Activated CD4-positive, alpha-beta memory T cell treated with anti-CD3 and anti-CD28 coated beads for 36 hours (primary cell): ENCODE results near the gene SPDYE3. TPM values are rescaled to one million over a fixed set of nuclear protein-coding genes. Genes with fewer than 3 reads are reported as not detected.
A peak's percentile ranks its signal among the peaks of the same experiment; 100 is the strongest.
"Not testable (repeated sequence)": the region's sequence is repeated elsewhere in the genome, so short reads cannot be mapped to it uniquely, and the experiment has no call there.

ENCODE experiments used
- CTCF ChIA-PET: fragments of 350-600 bp; sonication (Branson Sonifier 250); formaldehyde crosslinking; loops from one replicate; lab custom pipeline; 2021; ENCODE audit warnings: antibody characterized with exemption, inconsistent platforms; lab: Charles Lee
- POLR2A ChIA-PET: fragments of 350-600 bp; sonication (Branson Sonifier 250); formaldehyde crosslinking; loops from one replicate; lab custom pipeline; 2021; ENCODE audit warnings: antibody characterized with exemption; lab: Charles Lee
- DNase-seq: peaks from one replicate; pipeline ENCODE4 v3.0.0-alpha.2; 2020
- H3K27ac Mint-ChIP-seq: one replicate; pipeline ENCODE4 v1.8.0; 2021; ENCODE audit warnings: mixed read lengths
- H3K27me3 Mint-ChIP-seq: one replicate; pipeline ENCODE4 v1.8.0; 2021; ENCODE audit warnings: mixed read lengths
- H3K36me3 Mint-ChIP-seq: one replicate; pipeline ENCODE4 v1.8.0; 2021; ENCODE audit warnings: mixed read lengths
- H3K4me1 Mint-ChIP-seq: one replicate; pipeline ENCODE4 v1.8.0; 2021; ENCODE audit warnings: low read depth, mixed read lengths
- H3K4me3 Mint-ChIP-seq: one replicate; pipeline ENCODE4 v1.8.0; 2021; ENCODE audit warnings: mild to moderate bottlenecking, mixed read lengths
- H3K9me3 Mint-ChIP-seq: one replicate; pipeline ENCODE4 v1.8.0; 2021; ENCODE audit warnings: mixed read lengths
- intact Hi-C: fragments of 100-400 bp; cut with micrococcal nuclease; formaldehyde crosslinking; loops from one replicate; pipeline ENCODE4 v1.15.1; 2023
- total RNA-seq, 2 experiments: library from RNA; stranded (reverse); gene quantifications; one replicate each; pipeline ENCODE4 v1.2.3, GENCODE V29; 2021

SPDYE3 gene
- total RNA-seq, 2 experiments from 2014 or later, result not detected

DNA sequence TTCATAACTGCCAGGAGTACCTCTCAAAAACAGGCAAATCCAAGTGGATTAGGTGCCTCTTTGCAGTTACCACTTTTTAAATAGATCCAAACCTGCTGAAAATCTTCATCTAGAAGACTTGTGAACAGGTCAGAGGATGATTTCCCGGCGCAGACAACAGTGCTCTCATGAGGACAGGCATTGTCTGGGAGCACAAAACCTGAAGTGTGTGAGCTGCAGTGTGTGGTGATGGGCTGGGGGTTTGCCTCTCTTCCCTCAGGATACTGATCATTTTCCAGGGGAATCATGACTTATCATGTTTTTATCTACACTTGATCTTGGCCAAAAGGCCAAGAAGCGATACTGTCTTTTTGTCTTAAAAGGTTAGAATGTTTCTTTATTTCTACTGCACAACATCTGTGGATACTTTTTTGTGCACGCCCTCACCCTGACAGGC, 36.6 kb downstream of the SPDYE3 start:
- Mint-ChIP-seq H3K4me1 (peaks cover 34% of the 10 kb centered on the region), H3K36me3 (peaks cover 39% of the 10 kb centered on the region), H3K27ac (peak overlapping the region; percentile 88)
- DNase-seq, H3K9me3 Mint-ChIP-seq, H3K4me3 Mint-ChIP-seq, H3K27me3 Mint-ChIP-seq: not testable (repeated sequence)
- CTCF ChIA-PET, result interaction anchor here (1.0 to 1.3 kb wide), 8 partner anchors 21 to 212 kb away, joined by 3 to 9 read pairs (median 3); no protein-coding TSS in a partner anchor
- intact Hi-C loops, result loop anchor here (2.0 kb wide), 1 partner anchor 53 kb away; no protein-coding TSS in a partner anchor
- POLR2A ChIA-PET, result interaction anchor here (1.0 to 1.4 kb wide), 2 partner anchors 8 to 85 kb away, joined by 3 to 5 read pairs; partner anchors contain the start of gene ZCWPW1

DNA sequence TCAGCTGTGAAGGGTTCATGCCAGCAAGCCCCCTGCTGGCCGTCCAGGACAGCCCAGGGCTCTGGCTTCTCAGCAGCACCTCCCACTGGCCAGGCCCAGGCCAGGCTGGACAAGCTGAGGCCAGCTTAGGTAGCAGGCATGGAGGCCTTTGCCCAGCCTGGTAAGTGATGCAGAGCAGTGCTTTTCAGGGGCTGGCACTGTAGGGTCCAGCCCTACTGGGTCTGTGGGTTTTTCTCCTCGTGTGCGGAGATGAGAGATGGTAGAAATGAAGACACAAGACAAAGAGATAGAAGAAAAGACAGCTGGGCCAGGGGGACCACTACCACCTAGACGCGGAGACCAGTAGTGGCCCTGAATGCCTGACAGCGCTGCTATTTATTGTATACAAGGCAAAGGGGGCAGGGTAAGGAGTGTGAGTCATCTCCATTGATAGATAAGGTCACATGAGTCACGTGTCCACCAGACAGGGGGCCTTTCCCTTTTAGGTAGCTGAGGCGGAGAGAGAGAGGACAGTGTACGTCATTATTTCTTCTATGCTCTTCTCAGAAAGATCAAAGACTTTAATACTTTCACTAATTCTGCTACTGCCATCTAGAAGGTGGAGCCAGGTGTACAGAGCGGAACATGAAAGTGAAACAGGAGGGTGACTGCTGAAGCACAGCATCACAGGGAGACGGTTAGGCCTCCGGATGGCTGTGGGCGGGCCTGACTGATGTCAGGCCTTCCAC, 37.2 kb downstream of the SPDYE3 start:
- H3K9me3 Mint-ChIP-seq, H3K27me3 Mint-ChIP-seq: not testable (repeated sequence)
- Mint-ChIP-seq H3K4me1 (peaks cover 34% of the 10 kb centered on the region), H3K27ac (peak overlapping the region; percentile 88), H3K36me3 (peaks cover 40% of the 10 kb centered on the region), H3K4me3 (peak overlapping the region; percentile 24)
- DNase-seq, result peak; percentile 87
- POLR2A ChIA-PET, result interaction anchor here (0.6 to 1.5 kb wide), 5 partner anchors 8 to 129 kb away, joined by 3 to 5 read pairs (median 3); partner anchors contain the start of gene ZCWPW1
- intact Hi-C loops, result loop anchor here (2.0 to 5.0 kb wide), 3 partner anchors 52 to 212 kb away; no protein-coding TSS in a partner anchor
- CTCF ChIA-PET, result interaction anchor here (1.0 to 1.5 kb wide), 11 partner anchors 18 to 212 kb away, joined by 3 to 9 read pairs (median 3); no protein-coding TSS in a partner anchor

DNA sequence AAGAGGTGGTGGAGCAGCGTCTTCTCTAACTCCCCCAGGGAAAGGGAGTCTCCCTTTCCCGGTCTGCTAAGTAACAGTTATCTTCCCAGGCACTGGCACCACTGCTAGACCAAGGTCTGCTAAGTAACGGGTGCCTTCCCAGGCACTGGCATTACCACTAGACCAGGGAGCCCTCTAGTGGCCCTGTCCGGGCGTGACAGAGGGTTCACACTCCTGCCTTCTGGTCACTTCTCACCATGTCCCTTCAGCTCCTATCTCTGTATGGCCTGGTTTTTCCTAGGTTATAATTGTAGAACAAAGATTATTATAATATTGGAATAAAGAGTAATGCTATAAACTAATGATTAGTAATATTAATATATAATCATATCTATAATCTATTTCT, 37.8 kb downstream of the SPDYE3 start:
- H3K4me3 Mint-ChIP-seq, H3K27ac Mint-ChIP-seq, H3K9me3 Mint-ChIP-seq, H3K27me3 Mint-ChIP-seq: not testable (repeated sequence)
- DNase-seq, result peak; percentile 79
- intact Hi-C loops, result loop anchor here (2.0 to 5.0 kb wide), 3 partner anchors 52 to 213 kb away; no protein-coding TSS in a partner anchor
- ChIA-PET CTCF (interaction anchor here (1.0 to 1.5 kb wide), 10 partner anchors 18 to 213 kb away, joined by 3 to 9 read pairs (median 3); no protein-coding TSS in a partner anchor), POLR2A (interaction anchor here (0.6 to 1.5 kb wide), 5 partner anchors 9 to 130 kb away, joined by 3 to 5 read pairs (median 3); partner anchors contain the start of gene ZCWPW1)
- peaks cover 34% of the 10 kb centered on the region for H3K4me1 Mint-ChIP-seq
- peaks cover 43% of the 10 kb centered on the region for H3K36me3 Mint-ChIP-seq

DNA sequence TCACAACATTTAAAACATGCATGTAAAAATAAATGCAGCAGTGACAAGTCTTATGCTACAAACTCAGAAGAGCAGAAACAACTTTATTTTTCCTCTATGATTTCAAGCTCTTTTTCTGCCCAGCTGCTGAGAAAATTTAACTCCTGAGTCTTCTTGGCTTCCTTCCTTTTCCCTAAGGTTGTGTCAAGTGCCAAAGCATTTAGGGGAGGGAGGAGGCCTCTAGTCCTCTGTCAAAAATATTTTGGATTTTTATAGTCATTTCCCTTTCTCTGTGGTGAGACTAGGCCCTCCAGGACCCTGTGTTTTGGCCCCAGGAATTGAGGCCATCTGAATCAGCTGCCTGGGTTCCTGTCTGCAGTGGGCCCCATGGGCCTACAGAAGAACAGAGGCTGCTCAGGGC, 39.4 kb downstream of the SPDYE3 start:
- POLR2A ChIA-PET, result no interaction called here
- Mint-ChIP-seq H3K9me3 (no peaks in the 10 kb centered on the region), H3K4me1 (peaks cover 33% of the 10 kb centered on the region), H3K27me3 (no peaks in the 10 kb centered on the region), H3K36me3 (peaks cover 49% of the 10 kb centered on the region), H3K4me3 (no peak overlapping the region), H3K27ac (peak overlapping the region; percentile 18)
- DNase-seq, result no peak
- intact Hi-C loops, result loop anchor here (5.0 kb wide), 2 partner anchors 125 to 215 kb away; no protein-coding TSS in a partner anchor
- CTCF ChIA-PET, result interaction anchor here (1.2 to 1.5 kb wide), 4 partner anchors 18 to 214 kb away, joined by 3 to 12 read pairs (median 5); no protein-coding TSS in a partner anchor

DNA sequence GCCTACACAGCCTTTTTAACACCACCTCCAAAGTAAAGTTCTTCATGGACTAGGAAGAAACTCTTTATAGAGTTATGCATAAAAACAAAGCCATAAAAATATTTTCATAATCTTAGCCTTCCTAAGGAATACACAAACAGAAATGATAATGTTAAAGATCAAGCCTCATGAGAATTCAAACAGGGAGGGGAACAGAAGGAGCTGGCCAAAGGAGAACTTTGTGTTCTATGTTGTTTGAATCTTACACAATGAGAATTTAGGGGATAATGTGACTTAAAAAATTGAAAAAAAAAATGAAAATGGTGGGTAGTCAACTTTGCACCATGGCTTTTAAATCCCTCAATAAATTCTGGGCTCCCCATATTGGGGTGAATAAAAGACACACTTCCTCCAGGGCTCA, 41.3 kb downstream of the SPDYE3 start:
- Mint-ChIP-seq H3K4me3 (no peak overlapping the region), H3K27me3 (no peaks in the 10 kb centered on the region), H3K4me1 (peaks cover 34% of the 10 kb centered on the region), H3K9me3 (no peaks in the 10 kb centered on the region), H3K27ac (no peak overlapping the region), H3K36me3 (peaks cover 49% of the 10 kb centered on the region)
- CTCF ChIA-PET, result no interaction called here
- intact Hi-C loops, result loop anchor here (5.0 kb wide), 2 partner anchors 127 to 217 kb away; no protein-coding TSS in a partner anchor
- DNase-seq, result no peak
- POLR2A ChIA-PET, result no interaction called here

DNA sequence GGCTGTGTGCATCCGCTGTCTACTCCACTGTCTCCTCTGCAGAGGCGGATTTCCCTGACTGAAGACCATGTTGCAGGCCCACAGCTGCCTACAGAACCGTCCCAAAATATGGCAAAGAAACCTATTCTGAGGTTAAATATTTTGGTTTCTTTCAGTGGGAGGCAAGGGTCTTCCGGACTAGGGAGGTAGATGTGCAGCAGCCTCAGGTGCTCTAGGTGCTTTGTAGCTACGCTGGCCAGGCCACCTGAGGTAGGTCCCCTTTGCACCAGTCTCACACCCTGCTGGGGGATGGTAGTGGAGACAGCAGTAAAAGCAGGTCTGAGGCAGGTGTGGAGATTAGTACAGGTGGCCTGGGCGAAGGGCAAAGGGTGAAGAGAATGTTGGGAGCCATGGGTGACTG, 42.3 kb downstream of the SPDYE3 start:
- H3K27ac Mint-ChIP-seq, result no peak overlapping the region
- CTCF ChIA-PET, result no interaction called here

DNA sequence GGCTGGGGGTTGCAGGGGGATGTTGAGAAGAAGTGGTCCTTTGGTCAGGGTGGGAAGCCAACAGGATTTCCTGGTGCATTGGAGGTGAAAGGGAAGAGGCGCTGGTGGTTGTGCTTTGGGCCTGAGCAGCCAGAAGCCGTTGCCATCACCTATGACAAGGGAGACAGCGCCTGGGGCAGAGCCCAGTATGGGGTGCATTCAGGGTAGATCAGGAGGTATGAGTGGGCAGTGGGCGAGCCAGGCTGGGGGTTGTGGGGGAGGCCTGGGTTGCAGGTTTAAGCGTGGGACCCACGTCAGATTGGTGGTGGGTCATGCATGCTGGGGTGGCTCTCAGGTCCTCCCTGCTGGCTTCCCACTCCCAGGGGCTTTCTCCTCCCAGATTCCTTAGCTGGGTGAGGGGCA, 44.2 kb downstream of the SPDYE3 start:
- H3K9me3 Mint-ChIP-seq, result no peaks in the 10 kb centered on the region
- peak overlapping the region; percentile 24 for H3K27ac Mint-ChIP-seq

More for the DNA sequence above, 42.3 kb downstream of the SPDYE3 start:
- POLR2A ChIA-PET, result no interaction called here
- Mint-ChIP-seq H3K9me3 (no peaks in the 10 kb centered on the region), H3K4me3 (no peak overlapping the region), H3K36me3 (peaks cover 47% of the 10 kb centered on the region), H3K4me1 (peaks cover 28% of the 10 kb centered on the region), H3K27me3 (no peaks in the 10 kb centered on the region)
- intact Hi-C loops, result loop anchor here (5.0 kb wide), 2 partner anchors 127 to 217 kb away; no protein-coding TSS in a partner anchor
- DNase-seq, result no peak

DNA sequence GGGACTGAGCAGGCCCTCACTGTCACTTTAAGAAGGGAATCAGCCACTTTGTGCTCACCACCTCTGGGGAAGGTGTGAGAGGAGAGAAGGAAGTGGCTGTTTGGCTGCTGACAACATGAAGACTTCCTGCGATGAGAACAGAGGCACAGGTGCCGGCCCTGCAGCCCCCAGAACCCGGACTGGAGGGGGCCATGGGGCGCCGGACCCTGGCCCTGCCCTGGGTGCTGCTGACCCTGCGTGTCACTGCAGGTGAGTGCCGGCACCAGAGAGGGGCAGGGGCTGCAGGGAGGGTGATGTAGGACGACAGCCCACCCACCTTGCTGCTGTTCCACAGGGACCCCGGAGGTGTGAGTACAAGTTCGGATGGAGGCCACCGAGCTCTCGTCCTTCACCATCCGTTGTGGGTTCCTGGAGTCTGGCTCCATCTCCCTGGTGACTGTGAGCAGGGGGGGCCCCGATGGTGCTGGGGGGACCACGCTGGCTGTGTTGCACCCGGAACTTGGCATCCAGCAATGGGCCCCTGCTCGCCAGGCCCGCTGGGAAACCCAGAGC, 44.8 kb downstream of the SPDYE3 start:
- Mint-ChIP-seq H3K36me3 (peaks cover 53% of the 10 kb centered on the region), H3K4me1 (peaks cover 19% of the 10 kb centered on the region)
- H3K4me3 Mint-ChIP-seq, intact Hi-C loops, H3K27ac Mint-ChIP-seq, DNase-seq, H3K27me3 Mint-ChIP-seq, H3K9me3 Mint-ChIP-seq, POLR2A ChIA-PET, CTCF ChIA-PET: not testable (repeated sequence)

More for the DNA sequence above, 44.2 kb downstream of the SPDYE3 start:
- ChIA-PET POLR2A (no interaction called here), CTCF (no interaction called here)
- Mint-ChIP-seq H3K4me1 (peaks cover 19% of the 10 kb centered on the region), H3K36me3 (peaks cover 55% of the 10 kb centered on the region), H3K4me3 (no peak overlapping the region), H3K27me3 (no peaks in the 10 kb centered on the region)
- no peak for DNase-seq
- intact Hi-C loops, result no loop called here

DNA sequence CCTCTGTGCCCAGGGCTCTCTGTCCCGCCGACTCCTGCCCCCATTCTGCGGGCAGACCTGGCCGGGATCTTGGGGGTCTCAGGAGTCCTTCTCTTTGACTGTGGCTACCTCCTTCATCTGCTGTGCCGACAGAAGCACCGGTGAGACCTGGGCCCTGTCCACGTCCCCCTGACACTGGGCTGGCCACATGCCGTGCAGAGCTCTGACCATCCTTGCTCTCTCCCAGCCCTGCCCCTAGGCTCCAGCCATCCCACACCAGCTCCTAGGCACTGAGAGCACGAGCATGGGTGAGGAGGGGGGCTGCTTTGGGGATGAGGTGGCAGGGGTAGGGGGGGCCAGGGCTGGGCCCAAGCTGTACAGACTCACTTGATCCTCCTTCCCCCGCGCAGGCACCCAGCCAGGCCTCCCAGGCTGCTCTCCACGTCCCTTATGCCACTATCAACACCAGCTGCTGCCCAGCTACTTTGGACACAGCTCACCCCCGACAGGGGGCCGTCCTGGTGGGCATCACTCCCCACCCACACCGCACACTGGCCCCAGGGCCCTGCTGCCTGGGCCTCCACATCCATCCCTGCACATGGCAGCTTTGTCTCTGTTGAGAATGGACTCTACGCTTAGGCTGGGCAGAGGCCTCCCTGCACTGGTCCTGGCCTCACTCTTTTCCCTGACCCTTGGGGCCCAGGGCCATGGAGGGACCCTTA, 45.6 kb downstream of the SPDYE3 start:
- H3K4me3 Mint-ChIP-seq, result no peak overlapping the region
- peak overlapping the region; percentile 45 for H3K27ac Mint-ChIP-seq
- peaks cover 19% of the 10 kb centered on the region for H3K4me1 Mint-ChIP-seq
- DNase-seq, result no peak
- H3K27me3 Mint-ChIP-seq, result no peaks in the 10 kb centered on the region
- no peaks in the 10 kb centered on the region for H3K9me3 Mint-ChIP-seq
- H3K36me3 Mint-ChIP-seq, result peaks cover 51% of the 10 kb centered on the region
- ChIA-PET POLR2A (no interaction called here), CTCF (interaction anchor here (0.8 kb wide), 1 partner anchor 218 kb away, joined by 3 read pairs; no protein-coding TSS in a partner anchor)
- intact Hi-C loops, result no loop called here

DNA sequence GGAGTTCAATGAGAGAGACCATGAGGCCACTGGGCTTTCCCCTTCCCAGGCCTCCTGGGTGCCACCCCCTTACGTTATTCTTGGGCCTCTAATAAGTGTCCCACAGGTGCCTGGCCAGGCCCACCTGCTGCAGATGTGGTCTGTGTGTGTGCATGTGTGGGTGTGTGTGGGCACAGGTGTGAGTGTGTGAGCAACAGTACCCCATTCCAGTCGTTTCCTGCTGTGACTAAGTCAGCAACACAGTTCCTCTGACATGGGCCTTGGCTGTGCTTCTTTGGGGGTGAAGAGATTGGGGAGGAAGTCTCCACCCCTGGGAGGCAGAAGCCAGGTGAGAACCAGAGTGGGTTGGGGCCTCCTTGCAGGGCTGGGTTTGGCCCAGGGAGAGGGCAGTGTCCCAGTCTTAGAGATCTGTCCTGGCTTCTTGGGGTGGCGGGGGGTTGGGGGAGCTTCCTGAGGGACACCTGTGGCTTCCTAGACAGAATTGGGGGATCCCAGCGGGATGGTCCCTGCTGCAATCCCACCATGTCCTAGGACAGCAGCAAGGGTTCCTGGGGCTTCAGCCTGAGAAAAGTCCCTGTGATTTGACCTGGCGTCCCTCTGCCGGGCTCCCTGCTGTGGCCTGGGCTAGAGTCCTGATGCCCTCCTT, 46.3 kb downstream of the SPDYE3 start:
- peak; percentile 56 for DNase-seq
- ChIA-PET CTCF (interaction anchor here (0.8 kb wide), 1 partner anchor 219 kb away, joined by 3 read pairs; no protein-coding TSS in a partner anchor), POLR2A (no interaction called here)
- Mint-ChIP-seq H3K27me3 (no peaks in the 10 kb centered on the region), H3K4me3 (no peak overlapping the region), H3K36me3 (peaks cover 52% of the 10 kb centered on the region), H3K27ac (no peak overlapping the region), H3K9me3 (no peaks in the 10 kb centered on the region), H3K4me1 (peaks cover 19% of the 10 kb centered on the region)
- intact Hi-C loops, result no loop called here

DNA sequence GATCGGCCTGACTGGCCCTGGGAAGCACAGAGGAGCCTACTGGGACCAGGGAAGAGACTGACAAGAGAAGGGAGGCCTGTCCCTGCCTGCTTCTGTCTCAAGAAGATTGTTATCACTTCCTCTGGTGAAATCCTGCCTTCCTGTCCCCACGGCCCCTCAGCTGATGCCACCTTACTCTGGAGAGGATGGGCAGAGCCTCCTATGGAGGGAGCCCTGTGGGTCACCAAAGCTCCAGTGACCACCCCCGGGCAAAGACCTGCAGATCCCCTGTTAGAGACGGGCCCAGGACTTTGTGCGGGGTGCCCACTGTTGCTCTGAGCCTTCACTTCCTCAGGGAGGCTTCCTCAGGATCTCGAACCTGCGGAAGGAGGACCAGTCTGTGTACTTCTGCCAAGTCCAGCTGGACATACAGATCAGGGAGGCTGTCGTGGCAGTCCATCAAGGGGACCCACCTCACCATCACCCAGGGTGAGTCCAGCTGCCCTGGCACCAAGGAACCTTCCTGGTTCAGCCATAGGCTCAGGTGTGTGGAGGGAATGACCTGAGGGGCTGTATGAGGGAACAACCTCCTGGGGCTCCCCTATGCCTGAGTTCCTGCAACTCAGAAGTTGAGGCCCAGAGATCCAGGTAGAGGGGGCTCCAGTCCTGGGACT, 49.0 kb downstream of the SPDYE3 start:
- peaks cover 15% of the 10 kb centered on the region for H3K4me1 Mint-ChIP-seq
- CTCF ChIA-PET, result no interaction called here
- no peak overlapping the region for H3K27ac Mint-ChIP-seq
- H3K4me3 Mint-ChIP-seq, result no peak overlapping the region
- no peak for DNase-seq
- H3K9me3 Mint-ChIP-seq, result no peaks in the 10 kb centered on the region
- intact Hi-C loops, result no loop called here
- POLR2A ChIA-PET, result no interaction called here
- H3K36me3 Mint-ChIP-seq, result peaks cover 50% of the 10 kb centered on the region
- H3K27me3 Mint-ChIP-seq, result no peaks in the 10 kb centered on the region
